ENCODE measurements around the gene MAN1C1.

Gene MAN1C1

GRCh38 chr1:25784575-25785051 lies 168.0 kb downstream of the MAN1C1 start:
- Histone ChIP-seq H3K4me3 (ENCODE audit: insufficient read length, low read depth) (no peak overlapping the region), H3K9me3 (ENCODE audit: insufficient read depth, low read length) (no peaks in the 10 kb centered on the region), H3K36me3 (ENCODE audit: insufficient read depth, insufficient read length, low read length) (no peaks in the 10 kb centered on the region), H3K9ac (ENCODE audit: insufficient read length, low read depth) (peak overlapping the region; percentile 21), H3K4me1 (ENCODE audit: insufficient read depth, insufficient read length) (peaks cover 40% of the 10 kb centered on the region), H3K27me3 (ENCODE audit: insufficient read depth, insufficient read length) (no peaks in the 10 kb centered on the region)
- TF ChIP-seq YY1 (IDR thresholded peaks at IDR 0.05; ENCODE audit: insufficient read depth, insufficient read length) (no peak), ZNF274 (IDR thresholded peaks at IDR 0.05; ENCODE audit: low read depth, low read length) (no peak), SUZ12 (IDR thresholded peaks at IDR 0.05; ENCODE audit: extremely low read depth, insufficient read depth, insufficient read length) (no peak)
- no peak for DNase-seq (ENCODE audit: low read depth, low spot score)

GRCh38 chr1:25785333-25786067 lies 168.9 kb downstream of the MAN1C1 start:
- Histone ChIP-seq H3K4me3 (ENCODE audit: insufficient read length, low read depth) (no peak overlapping the region), H3K9ac (ENCODE audit: insufficient read length, low read depth) (no peak overlapping the region), H3K36me3 (ENCODE audit: insufficient read depth, insufficient read length, low read length) (no peaks in the 10 kb centered on the region), H3K27me3 (ENCODE audit: insufficient read depth, insufficient read length) (no peaks in the 10 kb centered on the region), H3K4me1 (ENCODE audit: insufficient read depth, insufficient read length) (peaks cover 37% of the 10 kb centered on the region), H3K9me3 (ENCODE audit: insufficient read depth, low read length) (no peaks in the 10 kb centered on the region)
- TF ChIP-seq SUZ12 (IDR thresholded peaks at IDR 0.05; ENCODE audit: extremely low read depth, insufficient read depth, insufficient read length): no peak
- no peak for TF ChIP-seq YY1 (IDR thresholded peaks at IDR 0.05; ENCODE audit: insufficient read depth, insufficient read length)
- no peak for TF ChIP-seq ZNF274 (IDR thresholded peaks at IDR 0.05; ENCODE audit: low read depth, low read length)
- DNase-seq (ENCODE audit: low read depth, low spot score): no peak

DNA sequence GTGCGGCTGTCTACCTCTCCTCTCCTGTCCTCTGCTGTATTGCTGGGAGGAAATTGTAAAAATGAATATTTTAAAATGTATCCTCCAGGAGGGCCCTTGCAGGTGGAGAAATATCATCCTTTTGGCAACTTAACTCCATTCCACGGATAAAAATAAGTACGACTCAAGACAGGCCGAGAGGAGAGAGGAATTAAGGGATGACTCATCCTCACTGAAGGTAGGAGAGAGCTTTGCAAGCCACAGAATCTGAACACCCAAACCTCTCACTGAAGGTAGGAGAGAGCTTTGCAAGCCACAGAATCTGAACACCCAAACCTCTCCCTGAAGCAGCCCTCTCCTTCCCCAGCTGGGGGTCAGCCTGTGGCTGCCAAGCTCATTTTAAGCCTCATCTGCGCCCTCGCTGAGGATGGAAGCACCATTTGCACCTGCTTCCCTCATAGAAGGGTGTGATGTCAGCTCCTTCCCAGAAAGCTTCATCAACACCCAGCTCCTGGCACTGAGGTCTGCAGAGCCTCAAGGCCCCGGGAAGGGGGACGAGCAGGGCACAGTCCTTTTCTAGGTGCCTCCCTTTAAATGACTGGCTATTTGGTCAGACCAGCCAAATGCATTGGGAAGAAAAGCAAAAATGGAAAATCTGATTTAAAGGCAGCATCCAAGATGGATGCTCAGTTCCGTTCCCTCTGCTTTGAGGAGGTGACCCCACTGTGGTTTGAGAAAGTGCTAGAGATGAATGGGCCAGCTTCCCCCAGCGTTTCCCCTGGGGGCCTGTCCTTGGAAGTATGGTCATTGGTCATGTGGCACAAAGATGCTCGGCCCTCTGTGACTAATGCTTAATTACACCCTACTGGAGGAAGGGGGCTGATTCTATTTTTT lies 170.5 kb downstream of the MAN1C1 start:
- Histone ChIP-seq H3K9ac (ENCODE audit: insufficient read length, low read depth) (peak overlapping the region; percentile 2), H3K27me3 (ENCODE audit: insufficient read depth, insufficient read length) (no peaks in the 10 kb centered on the region), H3K4me1 (ENCODE audit: insufficient read depth, insufficient read length) (peaks cover 26% of the 10 kb centered on the region), H3K36me3 (ENCODE audit: insufficient read depth, insufficient read length, low read length) (no peaks in the 10 kb centered on the region), H3K9me3 (ENCODE audit: insufficient read depth, low read length) (no peaks in the 10 kb centered on the region), H3K4me3 (ENCODE audit: insufficient read length, low read depth) (no peak overlapping the region)
- no peak for DNase-seq (ENCODE audit: low read depth, low spot score)
- TF ChIP-seq ZNF274 (IDR thresholded peaks at IDR 0.05; ENCODE audit: low read depth, low read length): no peak
- no peak for TF ChIP-seq YY1 (IDR thresholded peaks at IDR 0.05; ENCODE audit: insufficient read depth, insufficient read length)
- no peak for TF ChIP-seq SUZ12 (IDR thresholded peaks at IDR 0.05; ENCODE audit: extremely low read depth, insufficient read depth, insufficient read length)

DNA sequence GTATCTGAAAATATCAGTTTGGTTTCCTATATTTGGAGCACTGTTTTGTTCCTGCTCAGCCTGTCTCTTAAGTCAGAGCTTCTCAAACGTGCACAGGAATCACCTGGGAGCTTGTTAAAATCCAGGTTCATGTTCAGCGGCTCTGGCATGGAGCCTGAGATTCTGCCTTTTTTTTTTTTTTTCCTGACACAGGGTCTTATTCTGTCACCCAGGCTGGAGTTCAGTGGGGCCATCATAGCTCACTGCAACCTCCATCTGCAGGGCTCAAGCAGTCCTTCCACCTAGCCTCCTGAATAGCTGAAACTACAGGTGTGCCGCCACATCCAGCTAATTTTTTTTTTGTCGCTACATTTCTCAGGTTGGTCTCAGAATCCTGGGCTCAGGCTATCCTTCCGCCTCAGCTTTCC lies 171.2 kb downstream of the MAN1C1 start:
- no peaks in the 10 kb centered on the region for H3K36me3 ChIP-seq (ENCODE audit: insufficient read depth, insufficient read length, low read length)
- H3K9ac ChIP-seq (ENCODE audit: insufficient read length, low read depth): no peak overlapping the region
- no peak for TF ChIP-seq ZNF274 (IDR thresholded peaks at IDR 0.05; ENCODE audit: low read depth, low read length)
- no peak for TF ChIP-seq YY1 (IDR thresholded peaks at IDR 0.05; ENCODE audit: insufficient read depth, insufficient read length)
- TF ChIP-seq SUZ12 (IDR thresholded peaks at IDR 0.05; ENCODE audit: extremely low read depth, insufficient read depth, insufficient read length): no peak
- no peaks in the 10 kb centered on the region for H3K9me3 ChIP-seq (ENCODE audit: insufficient read depth, low read length)
- no peaks in the 10 kb centered on the region for H3K27me3 ChIP-seq (ENCODE audit: insufficient read depth, insufficient read length)
- DNase-seq (ENCODE audit: low read depth, low spot score): no peak
- H3K4me3 ChIP-seq (ENCODE audit: insufficient read length, low read depth): no peak overlapping the region
- H3K4me1 ChIP-seq (ENCODE audit: insufficient read depth, insufficient read length): peaks cover 24% of the 10 kb centered on the region

- DNase-seq (ENCODE audit: low read depth, low spot score): no peak
- Histone ChIP-seq H3K9me3 (ENCODE audit: insufficient read depth, low read length) (no peaks in the 10 kb centered on the region), H3K27me3 (ENCODE audit: insufficient read depth, insufficient read length) (no peaks in the 10 kb centered on the region), H3K4me1 (ENCODE audit: insufficient read depth, insufficient read length) (peaks cover 16% of the 10 kb centered on the region), H3K36me3 (ENCODE audit: insufficient read depth, insufficient read length, low read length) (no peaks in the 10 kb centered on the region), H3K4me3 (ENCODE audit: insufficient read length, low read depth) (no peak overlapping the region), H3K9ac (ENCODE audit: insufficient read length, low read depth) (no peak overlapping the region)
- TF ChIP-seq SUZ12 (IDR thresholded peaks at IDR 0.05; ENCODE audit: extremely low read depth, insufficient read depth, insufficient read length): no peak
- TF ChIP-seq YY1 (IDR thresholded peaks at IDR 0.05; ENCODE audit: insufficient read depth, insufficient read length): no peak
- TF ChIP-seq ZNF274 (IDR thresholded peaks at IDR 0.05; ENCODE audit: low read depth, low read length): no peak
These were observed 173.9 kb downstream of the MAN1C1 start for GRCh38 chr1:25790472-25790871.

GRCh38 chr1:25792115-25792514 lies 175.5 kb downstream of the MAN1C1 start:
- no peak overlapping the region for H3K4me3 ChIP-seq (ENCODE audit: insufficient read length, low read depth)
- no peaks in the 10 kb centered on the region for H3K27me3 ChIP-seq (ENCODE audit: insufficient read depth, insufficient read length)
- TF ChIP-seq SUZ12 (IDR thresholded peaks at IDR 0.05; ENCODE audit: extremely low read depth, insufficient read depth, insufficient read length) (no peak), ZNF274 (IDR thresholded peaks at IDR 0.05; ENCODE audit: low read depth, low read length) (no peak), YY1 (IDR thresholded peaks at IDR 0.05; ENCODE audit: insufficient read depth, insufficient read length) (no peak)
- no peaks in the 10 kb centered on the region for H3K9me3 ChIP-seq (ENCODE audit: insufficient read depth, low read length)
- H3K4me1 ChIP-seq (ENCODE audit: insufficient read depth, insufficient read length): peaks cover 17% of the 10 kb centered on the region
- DNase-seq (ENCODE audit: low read depth, low spot score): no peak
- no peak overlapping the region for H3K9ac ChIP-seq (ENCODE audit: insufficient read length, low read depth)
- H3K36me3 ChIP-seq (ENCODE audit: insufficient read depth, insufficient read length, low read length): no peaks in the 10 kb centered on the region

All from NT2/D1 (cell line).